GM18951 (cell line): ENCODE results near the gene ATP11B.
"Not testable (repeated sequence)": the region's sequence is repeated elsewhere in the genome, so short reads cannot be mapped to it uniquely, and the experiment has no call there.

ENCODE experiments used
- POLR2A ChIP-seq: IDR thresholded peaks from 4 replicates; pipeline ENCODE4 v1.6.1; 2011; ENCODE audit warnings: mild to moderate bottlenecking; ENCODE audit not compliant: insufficient read length, insufficient read depth; ENCODE audit errors: extremely low read depth
- in situ Hi-C: fragments of 300-500 bp; cut with MboI; formaldehyde crosslinking; loops from one replicate; pipeline ENCODE4 v1.12.0; 2022; ENCODE audit warnings: low sequenced_read_pairs, mixed read lengths, inconsistent platforms; ENCODE audit not compliant: unreplicated experiment

ATP11B gene

DNA sequence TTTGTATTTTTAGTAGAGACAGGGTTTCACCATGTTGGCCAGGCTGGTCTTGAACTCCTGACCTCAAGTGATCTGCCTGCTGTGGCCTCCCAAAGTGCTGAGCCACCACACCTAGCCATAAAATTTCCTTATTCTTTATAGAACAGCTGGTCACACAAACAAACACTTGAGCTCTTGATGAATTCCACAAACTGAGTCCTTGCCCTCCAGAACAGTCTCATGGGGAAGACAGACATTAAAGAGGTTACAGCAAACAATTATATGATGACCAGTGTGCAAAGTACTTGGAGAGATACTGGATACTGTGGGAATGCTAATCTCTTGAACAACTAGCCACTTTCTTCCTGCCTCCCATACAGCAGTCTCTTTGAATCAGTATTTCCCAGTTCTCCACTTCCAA lies 7.5 kb upstream of the ATP11B start:
- in situ Hi-C loops, result no loop called here
- no peak for TF ChIP-seq POLR2A

DNA sequence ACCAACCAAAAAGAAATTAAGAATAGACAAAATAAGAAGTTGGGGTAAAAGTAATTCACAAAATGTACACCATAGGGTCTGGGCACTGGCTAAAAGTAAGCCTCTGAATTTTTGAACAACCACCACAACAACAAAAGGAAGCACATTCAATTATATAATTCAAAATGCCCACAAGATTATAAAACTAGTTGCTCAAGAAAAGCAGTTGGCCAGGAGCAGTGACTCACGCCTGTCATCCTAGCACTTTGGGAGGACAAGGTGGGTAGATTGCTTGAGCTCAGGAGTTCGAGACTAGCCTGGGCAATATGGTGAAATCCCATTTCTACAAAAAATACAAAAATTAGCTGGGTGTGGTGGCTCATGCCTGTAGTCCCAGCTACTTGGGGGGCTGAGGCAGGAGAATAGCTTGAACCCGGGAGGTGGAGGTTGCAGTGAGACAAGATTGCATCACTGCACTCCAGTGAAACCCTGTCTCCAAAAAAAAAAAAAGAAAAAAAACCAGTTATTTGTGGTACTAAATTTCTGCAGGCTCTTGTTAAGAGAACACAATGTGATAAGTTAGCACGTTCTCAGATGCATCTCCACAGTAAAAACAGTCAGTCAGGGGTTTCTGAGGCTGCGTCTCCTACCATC lies 6.6 kb upstream of the ATP11B start:
- in situ Hi-C loops, result no loop called here
- no peak for TF ChIP-seq POLR2A

DNA sequence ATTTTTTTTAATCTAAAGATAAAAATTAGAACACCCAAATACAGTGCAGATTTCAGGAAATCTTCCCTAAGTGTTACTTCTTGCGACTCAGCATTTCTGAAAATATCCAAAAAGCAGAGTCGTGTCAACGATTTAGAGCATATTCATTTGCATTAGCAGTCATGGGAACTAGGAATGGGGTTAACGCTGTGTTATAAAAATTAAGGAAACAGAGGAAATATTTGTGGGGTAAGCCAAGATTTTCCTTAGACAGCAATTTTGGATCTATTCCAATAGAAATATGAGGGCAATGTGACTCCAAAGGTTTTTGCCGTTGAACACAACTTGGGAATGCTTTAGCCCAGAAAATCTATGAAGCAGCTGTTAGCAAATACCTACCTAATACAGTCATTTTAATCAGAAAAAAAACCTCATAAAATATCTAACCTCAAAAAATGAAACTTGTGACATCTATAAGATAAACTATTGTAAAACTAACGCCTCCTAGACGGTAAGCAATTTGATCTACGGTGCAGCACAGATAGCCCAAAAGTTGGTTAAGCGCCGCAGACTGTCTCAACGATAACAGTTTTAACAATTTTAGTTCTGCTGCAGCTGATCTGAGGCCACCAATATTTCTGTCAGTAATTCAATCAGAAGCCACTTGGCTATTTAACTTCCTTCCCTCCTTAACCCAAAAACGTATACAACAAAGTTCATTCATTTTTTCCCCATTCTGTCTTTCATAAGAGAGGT lies 5.8 kb upstream of the ATP11B start:
- in situ Hi-C loops, result no loop called here
- no peak for TF ChIP-seq POLR2A

DNA sequence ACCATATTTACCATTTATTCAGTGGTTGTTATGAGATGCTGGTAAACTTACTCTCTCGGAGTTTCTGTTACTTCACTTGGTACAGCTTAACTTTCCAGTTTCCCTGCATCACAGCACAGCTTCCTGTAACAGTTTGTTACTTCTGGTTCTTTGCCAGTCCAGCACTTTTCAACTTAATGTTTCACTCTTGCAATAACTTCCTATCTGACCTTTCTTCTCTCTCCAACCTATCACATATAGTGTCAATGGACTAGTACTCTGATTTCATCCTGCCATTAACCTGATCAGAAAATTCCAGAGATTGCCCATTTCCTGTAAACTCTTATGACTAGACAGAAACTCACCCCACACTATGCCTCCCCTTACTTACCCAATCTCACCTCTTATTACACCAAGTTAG lies 3.9 kb upstream of the ATP11B start:
- TF ChIP-seq POLR2A, result no peak
- in situ Hi-C loops, result no loop called here

DNA sequence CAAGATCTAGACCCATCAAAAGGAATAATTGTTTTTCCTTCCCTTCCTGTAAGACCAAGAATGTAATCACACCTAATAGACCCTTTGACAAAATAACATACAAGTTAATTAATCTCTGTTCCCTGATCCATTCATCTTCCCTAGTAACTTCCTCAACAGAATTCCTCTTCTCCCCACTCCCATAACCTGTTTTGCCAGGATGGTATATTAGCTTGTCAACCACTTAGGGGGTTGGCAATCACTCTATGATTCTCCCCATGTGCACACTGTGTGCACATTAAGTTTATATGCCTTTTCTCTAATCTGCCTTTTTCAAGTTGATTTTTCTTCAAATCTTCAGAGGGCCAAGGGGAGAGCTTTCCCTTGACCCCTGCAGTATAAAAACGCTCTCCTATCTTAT lies 2.7 kb upstream of the ATP11B start:
- in situ Hi-C loops, result no loop called here
- TF ChIP-seq POLR2A, result no peak

DNA sequence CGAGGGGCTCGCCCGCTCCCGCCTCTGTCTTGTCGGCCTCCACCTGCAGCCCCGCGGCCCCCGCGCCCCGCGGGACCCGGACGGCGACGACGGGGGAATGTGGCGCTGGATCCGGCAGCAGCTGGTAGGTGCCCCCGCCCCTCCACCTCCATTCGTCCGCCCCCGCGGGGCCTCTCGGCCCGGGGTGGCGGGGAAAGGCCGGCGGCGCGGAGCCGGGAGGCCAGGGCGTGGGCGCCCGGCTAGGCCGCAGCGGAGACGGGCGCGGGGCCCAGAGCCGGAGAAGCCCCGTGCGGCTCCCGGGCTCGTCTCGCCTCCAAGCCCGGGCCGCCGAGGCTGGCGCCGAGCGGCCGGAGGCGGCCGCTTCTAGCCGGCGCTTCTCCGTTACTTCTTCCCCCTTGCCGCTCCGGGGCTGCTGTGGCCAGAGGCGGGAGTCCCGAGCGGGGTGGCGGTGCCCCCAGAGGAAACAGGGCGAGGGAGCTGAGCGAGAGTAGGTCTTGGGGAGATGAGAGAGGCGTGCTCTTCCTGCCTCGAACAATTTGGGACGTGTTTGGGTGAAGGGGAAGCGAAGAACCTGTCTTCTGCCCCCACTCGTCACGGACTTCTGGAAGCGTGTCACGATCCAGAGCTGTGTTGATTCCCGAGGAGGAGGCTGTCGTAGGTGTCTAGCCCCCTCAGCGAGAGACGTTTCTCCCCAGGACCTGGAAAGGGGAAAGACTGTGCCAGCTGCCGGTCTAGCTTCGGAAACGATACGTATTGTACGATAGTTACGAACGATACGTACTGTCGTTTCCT lies 555 bp downstream of the ATP11B start:
- in situ Hi-C loops, result no loop called here
- TF ChIP-seq POLR2A, result peak; percentile 56

DNA sequence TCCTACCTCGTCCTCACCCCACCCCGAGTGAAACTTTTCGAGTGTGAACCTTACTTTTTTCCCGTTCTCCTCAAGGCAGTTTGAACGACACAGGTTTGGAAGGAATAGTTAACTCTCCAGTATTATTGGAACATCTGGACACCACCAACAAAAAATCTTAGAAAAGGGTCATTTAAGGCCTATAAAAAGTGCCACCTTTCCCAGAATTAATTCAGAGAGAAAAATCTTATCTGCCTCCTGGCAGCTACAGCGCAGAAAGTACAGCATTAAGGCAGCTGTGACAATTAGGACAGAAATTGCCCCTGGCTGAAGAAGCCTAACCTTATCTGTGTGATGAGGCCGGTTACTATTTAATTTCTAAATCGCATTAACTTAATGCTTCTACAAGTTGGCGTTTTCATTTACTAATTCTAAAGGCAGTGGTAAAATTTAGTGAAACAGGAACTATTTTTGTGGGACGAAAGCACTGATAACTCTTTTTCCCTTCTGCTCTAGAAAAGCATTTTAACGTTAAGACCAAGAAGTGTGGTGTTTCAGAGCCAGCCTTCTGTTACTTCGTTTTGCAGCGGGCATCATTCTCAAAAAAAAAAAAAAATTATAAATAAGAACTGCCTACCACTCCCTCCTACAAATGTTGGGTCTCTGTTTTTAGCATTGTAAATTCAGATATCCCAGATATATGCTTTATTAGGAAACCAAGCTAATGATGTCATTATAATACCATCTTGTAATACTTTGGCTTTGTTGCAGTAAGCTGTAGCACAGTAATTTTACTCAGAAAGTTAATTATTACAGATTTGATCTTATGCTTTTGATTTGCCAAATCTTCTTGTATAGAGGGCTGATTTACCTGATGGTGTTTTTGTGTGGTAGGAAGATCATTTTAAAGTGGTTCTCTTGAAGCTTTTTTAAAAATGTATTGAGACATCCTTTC lies 1.4 kb downstream of the ATP11B start:
- TF ChIP-seq POLR2A, result no peak
- in situ Hi-C loops, result no loop called here

DNA sequence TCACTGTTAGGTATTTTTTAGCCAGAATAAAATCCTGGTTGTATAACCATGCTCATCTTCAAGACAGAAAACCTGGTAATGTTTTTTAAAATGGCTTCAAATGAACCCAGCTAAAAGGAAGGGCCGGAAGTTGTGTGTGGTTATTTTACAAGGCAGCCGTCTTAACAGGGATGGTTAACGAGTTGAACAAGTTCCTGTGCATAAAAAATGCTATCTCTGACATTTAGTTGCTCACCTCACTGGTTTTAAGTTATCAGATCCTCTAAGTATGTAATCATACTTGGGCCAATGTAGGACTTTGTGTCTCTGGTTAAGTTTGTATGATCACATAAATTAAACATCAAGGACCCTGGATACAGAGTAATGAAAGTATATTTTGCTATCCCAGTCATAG lies 2.1 kb downstream of the ATP11B start:
- in situ Hi-C loops, result no loop called here
- TF ChIP-seq POLR2A, result no peak

DNA sequence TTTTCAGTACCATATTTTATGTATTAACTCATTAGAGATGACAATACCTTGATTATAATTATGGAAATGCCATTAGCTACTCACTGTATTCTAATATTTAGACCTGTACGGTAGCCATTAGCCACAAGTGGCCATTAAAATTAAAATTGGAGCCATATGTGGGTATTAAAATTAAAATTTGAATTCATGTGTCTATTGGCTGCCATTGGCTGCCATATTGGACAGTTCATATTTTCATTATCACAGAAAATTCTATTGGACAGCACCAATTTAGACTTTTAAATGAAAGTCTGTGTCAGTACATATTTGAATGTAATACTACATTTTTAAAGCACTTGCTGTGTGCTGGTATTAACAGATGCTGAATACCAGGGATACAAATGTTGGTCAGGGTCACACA lies 3.0 kb downstream of the ATP11B start:
- TF ChIP-seq POLR2A, result no peak
- in situ Hi-C loops, result no loop called here

DNA sequence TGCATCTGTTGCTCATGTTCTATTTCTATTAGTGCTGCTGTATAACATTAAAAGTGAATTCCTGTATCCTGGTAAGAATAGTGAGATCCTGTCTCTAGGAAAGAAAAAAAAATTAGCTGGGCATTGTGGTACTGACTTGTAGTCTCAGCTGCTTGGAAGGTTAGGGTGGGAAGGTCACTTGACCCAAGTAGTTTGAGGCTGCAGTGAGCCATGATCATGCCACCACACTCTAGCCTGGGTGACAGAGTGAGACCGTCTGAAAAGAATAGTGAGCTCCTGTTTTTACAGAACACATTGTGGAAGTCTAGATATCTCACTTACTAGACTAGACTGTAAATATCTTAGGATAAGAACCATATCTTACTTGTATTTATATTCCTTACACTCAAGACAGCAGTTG lies 4.6 kb downstream of the ATP11B start:
- TF ChIP-seq POLR2A, result no peak
- in situ Hi-C loops, result no loop called here

DNA sequence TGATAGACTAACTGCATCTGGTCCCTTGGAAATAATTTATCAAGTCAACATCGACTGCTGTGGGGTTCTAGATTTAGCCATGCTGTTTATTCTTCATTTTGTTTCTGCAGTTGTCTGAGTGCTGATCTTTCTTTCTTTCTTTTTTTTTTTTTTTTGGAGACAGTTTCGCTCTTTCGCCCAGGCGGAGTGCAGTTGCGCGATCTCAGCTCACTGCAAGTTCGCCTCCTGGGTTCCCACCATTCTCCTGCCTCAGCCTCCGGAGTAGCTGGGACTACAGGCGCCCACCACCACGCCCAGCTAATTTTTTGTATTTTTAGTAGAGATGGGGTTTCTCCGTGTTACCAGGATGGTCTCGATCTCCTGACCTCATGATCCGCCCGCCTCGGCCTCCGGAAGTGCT lies 5.8 kb downstream of the ATP11B start:
- in situ Hi-C loops, result not testable (repeated sequence)

DNA sequence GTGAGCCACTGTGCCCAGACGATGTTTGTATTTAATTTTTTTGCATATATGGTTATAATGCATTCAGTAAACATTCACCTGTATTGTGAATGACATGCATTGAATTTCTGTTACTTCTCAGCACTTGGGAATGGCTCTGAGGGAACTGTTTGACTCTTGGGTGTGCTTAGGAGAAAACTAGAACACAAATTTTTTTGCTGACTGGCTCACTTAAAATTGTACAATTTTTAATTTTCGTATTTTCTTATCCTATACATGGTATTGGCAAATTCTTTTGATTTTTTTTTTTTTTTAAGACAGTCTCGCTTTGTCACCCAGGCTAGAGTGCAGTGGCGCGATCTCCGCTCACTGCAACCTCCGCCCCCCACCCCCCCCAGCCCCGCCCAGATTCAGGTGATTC lies 7.2 kb downstream of the ATP11B start:
- in situ Hi-C loops, result no loop called here
- TF ChIP-seq POLR2A, result no peak

DNA sequence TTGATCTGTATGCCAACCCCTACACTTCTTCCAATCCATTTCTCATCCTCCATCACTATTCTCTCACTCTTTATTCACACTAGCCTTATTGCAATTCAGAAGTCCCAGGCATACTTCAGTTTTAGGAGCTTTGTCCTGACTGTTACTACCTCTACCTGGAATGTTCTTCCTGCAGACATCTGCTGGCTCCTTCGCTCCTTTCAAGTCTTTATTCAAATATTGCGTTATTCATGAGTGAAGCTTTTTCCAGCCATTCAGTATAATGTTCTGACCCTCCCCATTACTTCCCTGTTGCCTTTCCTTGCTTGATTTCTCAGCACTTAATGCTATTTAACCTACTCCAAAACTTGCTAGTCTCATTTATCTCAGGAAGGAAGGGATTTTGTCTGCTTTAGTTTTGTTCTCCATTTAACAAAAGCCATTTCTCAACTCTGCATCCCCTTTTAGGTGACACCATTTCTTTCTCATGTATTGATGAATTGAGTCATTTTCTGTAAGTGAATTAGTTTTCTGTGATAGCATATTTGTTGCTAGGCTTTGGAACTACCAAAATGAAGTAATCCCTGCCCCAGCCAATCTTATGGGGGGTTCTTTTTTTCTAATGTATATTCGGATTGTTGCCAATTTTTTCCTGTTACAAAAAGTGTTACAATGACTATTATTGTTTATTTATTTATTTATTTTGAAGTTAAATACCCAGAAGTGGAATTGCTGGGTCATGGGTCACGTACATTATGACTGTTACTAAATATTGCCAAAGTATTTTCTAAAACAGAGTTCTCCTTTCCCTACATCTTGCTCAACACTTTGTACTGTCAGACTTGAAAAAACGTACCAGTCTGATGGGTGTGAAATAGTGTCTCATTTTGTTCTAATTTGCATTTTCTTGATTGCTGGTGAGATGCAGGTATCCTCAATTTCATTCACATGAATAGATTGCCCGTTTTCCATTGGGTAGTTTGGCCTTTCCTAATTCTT lies 9.4 kb downstream of the ATP11B start:
- TF ChIP-seq POLR2A, result no peak
- in situ Hi-C loops, result no loop called here
